Naive thymus-derived CD4-positive, alpha-beta T cell (primary cell): ENCODE results near the gene RAC2. TPM values are rescaled to one million over a fixed set of nuclear protein-coding genes. Genes with fewer than 3 reads are reported as not detected.

ENCODE experiments used
- ATAC-seq: fragments of 150-1000 bp; cut with Tn5 transposase; 2 replicates; pipeline ENCODE4 v1.10.0; 2021; ENCODE audit warnings: mild to moderate bottlenecking, moderate library complexity
- CTCF ChIA-PET: fragments of 350-600 bp; sonication (Branson Sonifier 250); formaldehyde crosslinking; loops from one replicate; lab custom pipeline; 2021; ENCODE audit warnings: antibody characterized with exemption; lab: Charles Lee
- POLR2A ChIA-PET: fragments of 350-600 bp; sonication (Branson Sonifier 250); formaldehyde crosslinking; loops from one replicate; lab custom pipeline; 2021; ENCODE audit warnings: antibody characterized with exemption, inconsistent platforms; lab: Charles Lee
- DNase-seq, 9 donors: peaks; one replicate each; pipeline versions ENCODE4 v3.0.0 to v3.0.0-alpha.2; 2020 to 2022; ENCODE audit warnings: mixed read lengths in 1 of 9
- H3K27ac ChIP-seq: one replicate; pipeline ENCODE4 v1.7.0; 2013; ENCODE audit warnings: mild to moderate bottlenecking, low read depth, low read length, moderate library complexity
- H3K27me3 ChIP-seq, 2 donors: one replicate each; pipeline ENCODE4 v1.7.0; 2013; ENCODE audit warnings: low read length in 2 of 2, mild to moderate bottlenecking in 2 of 2, moderate library complexity in 2 of 2; ENCODE audit not compliant: control insufficient read depth in 2 of 2, insufficient read depth in 2 of 2
- H3K36me3 ChIP-seq, 3 experiments: 1 replicate in 2 of 3; 2 replicates in 1 of 3; pipeline ENCODE4 v1.7.0; 2013; ENCODE audit warnings: low read length in 3 of 3, mild to moderate bottlenecking in 3 of 3, moderate library complexity in 1 of 3; ENCODE audit not compliant: insufficient read depth in 3 of 3, control insufficient read depth in 2 of 3
- H3K4me1 ChIP-seq, 2 donors: one replicate each; pipeline ENCODE4 v1.7.0; 2013; ENCODE audit warnings: low read length in 2 of 2, mild to moderate bottlenecking in 2 of 2, moderate library complexity in 1 of 2; ENCODE audit not compliant: control insufficient read depth in 2 of 2, insufficient read depth in 2 of 2
- H3K4me3 ChIP-seq: 2 replicates; pipeline ENCODE4 v1.7.0; 2013; ENCODE audit warnings: mild to moderate bottlenecking, low read length
- H3K9me3 ChIP-seq, 3 experiments: 1 replicate in 2 of 3; 2 replicates in 1 of 3; pipeline ENCODE4 v1.7.0; 2013; ENCODE audit warnings: low read length in 3 of 3; ENCODE audit not compliant: control insufficient read depth in 2 of 3
- H3K27ac Mint-ChIP-seq, 9 donors: one replicate each; pipeline ENCODE4 v1.8.0; 2020 to 2022; ENCODE audit warnings: mixed read lengths in 9 of 9, mild to moderate bottlenecking in 8 of 9, moderate library complexity in 5 of 9, inconsistent platforms in 2 of 9
- H3K27me3 Mint-ChIP-seq, 5 donors: one replicate each; pipeline ENCODE4 v1.8.0; 2021 to 2022; ENCODE audit warnings: mixed read lengths in 5 of 5, mild to moderate bottlenecking in 1 of 5
- H3K36me3 Mint-ChIP-seq, 5 donors: one replicate each; pipeline ENCODE4 v1.8.0; 2020 to 2022; ENCODE audit warnings: mixed read lengths in 5 of 5, mild to moderate bottlenecking in 3 of 5, inconsistent platforms in 1 of 5
- H3K4me1 Mint-ChIP-seq, 7 donors: one replicate each; pipeline ENCODE4 v1.8.0; 2020 to 2022; ENCODE audit warnings: mixed read lengths in 7 of 7, mild to moderate bottlenecking in 3 of 7, inconsistent platforms in 1 of 7
- H3K4me3 Mint-ChIP-seq, 10 donors: one replicate each; pipeline ENCODE4 v1.8.0; 2020 to 2022; ENCODE audit warnings: mild to moderate bottlenecking in 10 of 10, mixed read lengths in 10 of 10, moderate library complexity in 6 of 10, inconsistent platforms in 2 of 10
- H3K9me3 Mint-ChIP-seq, 11 donors: one replicate each; pipeline ENCODE4 v1.8.0; 2020 to 2022; ENCODE audit warnings: mixed read lengths in 11 of 11, mild to moderate bottlenecking in 4 of 11, inconsistent platforms in 1 of 11, moderate library complexity in 1 of 11
- intact Hi-C, 2 donors: fragments of 100-400 bp; cut with micrococcal nuclease; formaldehyde crosslinking; loops; one replicate each; pipeline ENCODE4 v1.15.1; 2023
- polyA plus RNA-seq, 2 donors: library from polyadenylated mRNA; unstranded; fragments of 300-500 nt; fragmentation: Illumina TruSeq; gene quantifications; one replicate each; pipeline ENCODE4 v1.2.3, GENCODE V29; 2021
- total RNA-seq, 6 experiments: library from RNA in 5 of 6; stranded (reverse) in 5 of 6; gene quantifications; 1 replicate in 5 of 6; 2 replicates in 1 of 6; pipeline ENCODE4 v1.2.3 and lab custom pipeline; 2021 to 2026

RAC2 gene
- total and polyA plus RNA-seq, 7 experiments from 2014 or later: 263 to 886 (median 468) TPM

GRCh38 chr22:37284126-37284804 is 40.2 kb upstream of the RAC2 start:
- ChIA-PET POLR2A (interaction anchor here (0.7 to 8.6 kb wide), 11 partner anchors 12 to 84 kb away, joined by 3 to 57 read pairs (median 7); no protein-coding TSS in a partner anchor), CTCF (interaction anchor here (0.9 to 2.2 kb wide), 4 partner anchors 15 to 32 kb away, joined by 3 to 7 read pairs (median 4); no protein-coding TSS in a partner anchor)
- no peaks in the 10 kb centered on the region for H3K27me3 ChIP-seq
- peak overlapping the region; percentile 90 to 98 (median 96) for H3K4me3 Mint-ChIP-seq
- H3K27me3 Mint-ChIP-seq: no peaks in the 10 kb centered on the region
- no peaks in the 10 kb centered on the region for H3K9me3 ChIP-seq
- peak overlapping the region; percentile 90 to 99 (median 98) for H3K27ac Mint-ChIP-seq
- H3K4me1 ChIP-seq: peaks cover 20 to 31% of the 10 kb centered on the region in 2 donors
- peaks cover 9 to 45% (median 28%) of the 10 kb centered on the region in 5 donors for H3K36me3 Mint-ChIP-seq
- H3K4me1 Mint-ChIP-seq: peaks cover 50 to 84% (median 64%) of the 10 kb centered on the region in 7 donors
- ATAC-seq (peak; percentile 20), DNase-seq (no peak)
- H3K36me3 ChIP-seq: peaks cover 4 to 46% (median 5%) of the 10 kb centered on the region in 3 experiments
- intact Hi-C loops: loop anchor here in 1 of 2 donors (2.0 to 10.0 kb wide), 2 partner anchors 41 to 391 kb away; partner anchors contain the start of gene LGALS1
- peak overlapping the region; percentile 89 for H3K4me3 ChIP-seq
- H3K9me3 Mint-ChIP-seq: no peaks in the 10 kb centered on the region
- H3K27ac ChIP-seq: peak overlapping the region; percentile 85

GRCh38 chr22:37283393-37283937 is 39.4 kb upstream of the RAC2 start:
- H3K27ac Mint-ChIP-seq: peak overlapping the region; percentile 90 to 99 (median 98)
- ChIA-PET POLR2A (interaction anchor here (0.6 to 8.6 kb wide), 17 partner anchors 8 to 1417 kb away, joined by 3 to 57 read pairs (median 6); partner anchors contain the start of gene MFNG), CTCF (interaction anchor here (0.9 to 2.2 kb wide), 3 partner anchors 12 to 175 kb away, joined by 3 to 7 read pairs (median 6); no protein-coding TSS in a partner anchor)
- Histone ChIP-seq H3K4me1 (peaks cover 16 to 31% of the 10 kb centered on the region in 2 donors), H3K4me3 (peak overlapping the region; percentile 89), H3K27ac (peak overlapping the region; percentile 85), H3K36me3 (peaks cover 4 to 38% (median 5%) of the 10 kb centered on the region in 3 experiments), H3K27me3 (no peaks in the 10 kb centered on the region), H3K9me3 (no peaks in the 10 kb centered on the region)
- intact Hi-C loops: loop anchor here (1.0 to 10.0 kb wide), 2 partner anchors 16 to 391 kb away; partner anchors contain the start of gene LGALS1 (in 1 of the 2)
- H3K36me3 Mint-ChIP-seq: peaks cover 3 to 39% (median 22%) of the 10 kb centered on the region in 5 donors
- H3K4me1 Mint-ChIP-seq: peaks cover 48 to 84% (median 63%) of the 10 kb centered on the region in 7 donors
- no peaks in the 10 kb centered on the region for H3K9me3 Mint-ChIP-seq
- no peaks in the 10 kb centered on the region for H3K27me3 Mint-ChIP-seq
- peak in 6 of 9 donors; percentile 31 to 76 (median 56) for DNase-seq
- peak; percentile 52 for ATAC-seq
- H3K4me3 Mint-ChIP-seq: peak overlapping the region; percentile 90 to 98 (median 96)

GRCh38 chr22:37282385-37282677 is 38.3 kb upstream of the RAC2 start, which contains the start of gene CYTH4:
CYTH4 (plus strand) TSS chr22:37282508; CDS start chr22:37282570, 62 bp downstream.
- H3K9me3 Mint-ChIP-seq: no peaks in the 10 kb centered on the region
- peak within 1 kb of the TSS; percentile 90 to 98 (median 96) for H3K4me3 Mint-ChIP-seq
- ChIA-PET POLR2A (interaction anchor here (1.0 to 8.6 kb wide), 16 partner anchors 9 to 204 kb away, joined by 3 to 57 read pairs (median 4); partner anchors contain the start of gene MFNG), CTCF (interaction anchor here (0.6 to 2.0 kb wide), 4 partner anchors 13 to 176 kb away, joined by 3 to 6 read pairs (median 6); no protein-coding TSS in a partner anchor)
- peak; percentile 48 to 76 (median 67) for DNase-seq
- H3K36me3 Mint-ChIP-seq: peaks cover 0 to 34% (median 17%) of the 10 kb centered on the region in 5 donors
- intact Hi-C loops: loop anchor here in 1 of 2 donors (1.0 to 10.0 kb wide), 2 partner anchors 15 to 392 kb away; partner anchors contain the start of gene LGALS1
- peak within 1 kb of the TSS; percentile 90 to 99 (median 98) for H3K27ac Mint-ChIP-seq
- H3K4me1 Mint-ChIP-seq: peaks cover 41 to 83% (median 62%) of the 10 kb centered on the region in 7 donors
- peaks cover 16 to 27% of the 10 kb centered on the region in 2 donors for H3K4me1 ChIP-seq
- peak within 1 kb of the TSS; percentile 89 for H3K4me3 ChIP-seq
- H3K27me3 ChIP-seq: no peaks in the 10 kb centered on the region
- no peaks in the 10 kb centered on the region for H3K9me3 ChIP-seq
- peaks cover 0 to 33% (median 5%) of the 10 kb centered on the region in 3 experiments for H3K36me3 ChIP-seq
- ATAC-seq: peak; percentile 78
- H3K27ac ChIP-seq: peak within 1 kb of the TSS; percentile 85
- no peaks in the 10 kb centered on the region for H3K27me3 Mint-ChIP-seq

GRCh38 chr22:37281646-37282384 is 37.7 kb upstream of the RAC2 start:
- Histone ChIP-seq H3K4me1 (peaks cover 16 to 21% of the 10 kb centered on the region in 2 donors), H3K4me3 (peak overlapping the region; percentile 89), H3K36me3 (peaks cover 0 to 27% (median 5%) of the 10 kb centered on the region in 3 experiments), H3K27me3 (no peaks in the 10 kb centered on the region), H3K9me3 (no peaks in the 10 kb centered on the region), H3K27ac (peak overlapping the region; percentile 85)
- POLR2A ChIA-PET: interaction anchor here (0.8 to 8.6 kb wide), 13 partner anchors 8 to 82 kb away, joined by 3 to 57 read pairs (median 7); no protein-coding TSS in a partner anchor
- CTCF ChIA-PET: interaction anchor here (0.6 to 2.0 kb wide), 7 partner anchors 13 to 176 kb away, joined by 3 to 6 read pairs (median 4); no protein-coding TSS in a partner anchor
- peaks cover 0 to 29% (median 12%) of the 10 kb centered on the region in 5 donors for H3K36me3 Mint-ChIP-seq
- DNase-seq: no peak
- peak overlapping the region; percentile 90 to 99 (median 98) for H3K27ac Mint-ChIP-seq
- peaks cover 36 to 80% (median 57%) of the 10 kb centered on the region in 7 donors for H3K4me1 Mint-ChIP-seq
- no peaks in the 10 kb centered on the region for H3K9me3 Mint-ChIP-seq
- ATAC-seq: no peak
- H3K27me3 Mint-ChIP-seq: no peaks in the 10 kb centered on the region
- H3K4me3 Mint-ChIP-seq: peak overlapping the region; percentile 90 to 98 (median 96)
- intact Hi-C loops: loop anchor here in 1 of 2 donors (1.0 to 10.0 kb wide), 2 partner anchors 15 to 393 kb away; partner anchors contain the start of gene LGALS1

GRCh38 chr22:37281195-37281594 is 37.1 kb upstream of the RAC2 start:
- H3K4me3 ChIP-seq: no peak overlapping the region
- H3K36me3 ChIP-seq: peaks cover 0 to 21% (median 5%) of the 10 kb centered on the region in 3 experiments
- ChIA-PET CTCF (interaction anchor here (1.0 to 2.0 kb wide), 5 partner anchors 19 to 177 kb away, joined by 3 to 6 read pairs (median 5); no protein-coding TSS in a partner anchor), POLR2A (interaction anchor here (0.8 to 8.6 kb wide), 8 partner anchors 8 to 33 kb away, joined by 3 to 57 read pairs (median 6); no protein-coding TSS in a partner anchor)
- peaks cover 30 to 75% (median 50%) of the 10 kb centered on the region in 7 donors for H3K4me1 Mint-ChIP-seq
- H3K9me3 ChIP-seq: no peaks in the 10 kb centered on the region
- intact Hi-C loops: loop anchor here in 1 of 2 donors (10.0 kb wide), 1 partner anchor 394 kb away; the partner anchor contains the start of gene LGALS1
- H3K27me3 Mint-ChIP-seq: no peaks in the 10 kb centered on the region
- peak overlapping the region in 7 of 9 donors; percentile 43 to 99 (median 97) for H3K27ac Mint-ChIP-seq
- H3K4me3 Mint-ChIP-seq: peak overlapping the region in 6 of 10 donors; percentile 91 to 98 (median 96)
- no peaks in the 10 kb centered on the region for H3K9me3 Mint-ChIP-seq
- no peaks in the 10 kb centered on the region for H3K27me3 ChIP-seq
- H3K27ac ChIP-seq: peak overlapping the region; percentile 85
- peaks cover 0 to 23% (median 7%) of the 10 kb centered on the region in 5 donors for H3K36me3 Mint-ChIP-seq
- ATAC-seq: no peak
- no peak for DNase-seq
- peaks cover 16 to 17% of the 10 kb centered on the region in 2 donors for H3K4me1 ChIP-seq
